HG03439 (cell line): ENCODE results near the gene FAM47E.
"Not testable (repeated sequence)": the region's sequence is repeated elsewhere in the genome, so short reads cannot be mapped to it uniquely, and the experiment has no call there.

Source experiments
- ATAC-seq: cut with Tn5 transposase; IDR thresholded peaks from one replicate; pipeline ENCODE4 v1.9.1; 2021; ENCODE audit warnings: mild to moderate bottlenecking, moderate library complexity; ENCODE audit not compliant: unreplicated experiment

The FAM47E gene

GRCh38 chr4:76224171-76224570 is 27.4 kb upstream of the FAM47E start:
- ATAC-seq = no peak

GRCh38 chr4:76226418-76226817 is 25.1 kb upstream of the FAM47E start:
- ATAC-seq = no peak

- no peak for ATAC-seq
These were observed 18.8 kb upstream of the FAM47E start for GRCh38 chr4:76232681-76233080.

GRCh38 chr4:76233083-76233482 is 18.4 kb upstream of the FAM47E start:
- ATAC-seq = no peak

GRCh38 chr4:76233529-76233928 is 18.0 kb upstream of the FAM47E start:
- no peak for ATAC-seq

GRCh38 chr4:76233967-76234678 is 17.4 kb upstream of the FAM47E start:
- no peak for ATAC-seq

GRCh38 chr4:76234679-76235044 is 16.9 kb upstream of the FAM47E start:
- ATAC-seq = no peak

- no peak for ATAC-seq
These were observed 16.1 kb upstream of the FAM47E start for GRCh38 chr4:76235407-76235806.

GRCh38 chr4:76235915-76236314 is 15.6 kb upstream of the FAM47E start:
- ATAC-seq = no peak

- no peak for ATAC-seq
These were observed 13.3 kb upstream of the FAM47E start for GRCh38 chr4:76238236-76238635.

GRCh38 chr4:76238701-76239100 is 12.8 kb upstream of the FAM47E start:
- ATAC-seq = no peak

- no peak for ATAC-seq
These were observed 11.3 kb upstream of the FAM47E start for GRCh38 chr4:76240236-76240635.

GRCh38 chr4:76243877-76244276 is 7.6 kb upstream of the FAM47E start:
- not testable (repeated sequence) for ATAC-seq

- no peak for ATAC-seq
These were observed 5.5 kb upstream of the FAM47E start for GRCh38 chr4:76246025-76246424.

GRCh38 chr4:76246852-76247251 is 4.7 kb upstream of the FAM47E start:
- no peak for ATAC-seq

GRCh38 chr4:76250962-76251361 is 559 bp upstream of the FAM47E start:
- no peak for ATAC-seq

GRCh38 chr4:76252271-76252653 is 741 bp downstream of the FAM47E start:
- no peak for ATAC-seq

- no peak for ATAC-seq
These were observed 2.0 kb downstream of the FAM47E start for GRCh38 chr4:76253511-76253910.

- ATAC-seq = no peak
These were observed 4.5 kb downstream of the FAM47E start for GRCh38 chr4:76256032-76256431.

GRCh38 chr4:76256968-76257367 is 5.4 kb downstream of the FAM47E start:
- no peak for ATAC-seq

GRCh38 chr4:76257824-76258223 is 6.3 kb downstream of the FAM47E start:
- ATAC-seq = no peak

- ATAC-seq = no peak
These were observed 9.1 kb downstream of the FAM47E start for GRCh38 chr4:76260571-76260970.

- ATAC-seq = no peak
These were observed 14.2 kb downstream of the FAM47E start for GRCh38 chr4:76265631-76266218.
